GM21423 (cell line): ENCODE results near the gene KRTAP13-3.

Experiments used
- ATAC-seq: cut with Tn5 transposase; IDR thresholded peaks from one replicate; pipeline ENCODE4 v1.9.1; 2021; ENCODE audit warnings: mild to moderate bottlenecking, moderate library complexity; ENCODE audit not compliant: unreplicated experiment

KRTAP13-3 gene, protein sequence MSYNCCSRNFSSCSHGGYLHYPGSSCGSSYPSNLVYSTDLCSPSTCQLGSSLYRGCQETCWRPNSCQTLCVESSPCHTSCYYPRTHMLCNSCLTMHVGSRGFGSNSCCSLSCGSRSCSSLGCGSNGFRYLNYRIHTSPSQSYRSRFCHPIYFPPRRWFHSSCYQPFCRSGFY

DNA sequence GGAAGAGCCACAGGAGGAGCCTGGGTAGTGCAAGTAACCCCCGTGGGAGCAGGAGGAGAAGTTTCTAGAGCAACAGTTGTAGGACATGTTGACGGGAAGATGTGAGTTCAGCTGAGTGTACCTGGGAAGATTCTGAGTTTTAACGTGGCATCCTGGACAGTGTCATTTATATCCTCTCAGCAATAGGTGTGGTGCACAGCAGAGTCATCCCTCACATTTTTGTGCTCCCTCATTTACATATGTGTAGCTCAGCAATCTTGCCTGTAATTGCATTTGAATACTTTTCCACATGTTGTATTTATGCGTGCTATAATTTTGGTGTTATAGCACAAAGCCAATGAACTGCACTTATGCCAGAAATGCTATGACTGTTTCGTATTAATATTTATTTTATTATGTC lies at the start of gene KRTAP13-3:
Gene KRTAP13-3, minus strand, starts transcription at position 101 of the 400 bp plus-strand sequence. Its CDS starts 14 bp downstream, at position 87.
- no peak for ATAC-seq

DNA sequence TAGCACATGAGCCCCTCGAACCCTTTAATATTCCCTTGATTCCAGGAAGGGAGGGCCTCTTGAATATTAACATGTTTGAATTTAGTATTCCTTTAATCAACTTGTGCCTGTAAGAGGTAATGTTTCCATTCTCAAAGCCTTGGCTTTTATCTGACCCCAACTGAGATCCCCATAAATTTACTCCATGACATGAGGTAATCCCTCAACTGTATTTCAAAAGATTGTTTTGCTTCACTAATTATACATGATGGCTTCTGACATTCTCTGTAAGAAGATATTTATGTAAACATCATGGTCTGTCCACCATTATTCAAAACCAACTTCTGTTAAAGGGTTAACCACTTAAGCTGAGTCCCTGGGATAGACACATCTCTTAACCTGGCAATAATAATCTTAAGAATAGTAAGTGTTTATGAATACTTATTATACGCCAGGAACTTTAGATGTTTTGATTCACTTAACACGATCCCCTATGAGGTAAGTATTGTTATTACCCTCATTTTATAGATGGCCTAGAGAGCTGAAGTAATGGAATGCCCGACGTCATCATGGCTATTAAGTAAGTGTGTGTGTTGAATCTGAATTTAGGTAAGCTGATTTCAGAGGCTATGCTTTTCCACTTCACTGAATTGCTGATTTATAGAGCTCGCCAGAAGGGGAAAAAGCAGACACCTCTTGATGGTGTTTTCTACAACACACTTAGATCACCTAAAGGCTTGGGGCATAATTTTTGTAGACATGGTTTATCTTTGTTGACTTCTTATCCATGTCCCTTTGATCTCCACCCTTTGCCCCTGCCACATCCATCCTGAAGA lies 43.4 kb upstream of the KRTAP13-3 start:
- no peak for ATAC-seq

DNA sequence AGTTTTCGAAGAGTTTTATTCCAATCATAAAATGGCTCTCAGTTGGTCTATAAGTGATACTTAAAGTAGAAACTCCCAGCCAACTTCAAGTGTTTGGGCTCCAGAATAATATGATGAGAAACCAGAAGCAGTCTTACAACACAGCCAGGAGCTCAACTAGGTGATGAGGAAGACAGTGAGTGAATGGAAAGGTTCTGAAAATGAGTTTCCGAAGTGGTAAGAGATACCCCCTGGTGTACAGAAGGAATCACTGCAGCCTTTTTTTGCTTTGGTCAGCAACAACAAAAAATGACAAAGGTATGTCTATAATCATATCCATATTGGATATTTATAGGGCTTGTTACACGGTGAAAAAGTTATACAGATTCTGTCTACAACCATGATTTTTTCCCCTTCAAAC lies 38.0 kb upstream of the KRTAP13-3 start:
- no peak for ATAC-seq

DNA sequence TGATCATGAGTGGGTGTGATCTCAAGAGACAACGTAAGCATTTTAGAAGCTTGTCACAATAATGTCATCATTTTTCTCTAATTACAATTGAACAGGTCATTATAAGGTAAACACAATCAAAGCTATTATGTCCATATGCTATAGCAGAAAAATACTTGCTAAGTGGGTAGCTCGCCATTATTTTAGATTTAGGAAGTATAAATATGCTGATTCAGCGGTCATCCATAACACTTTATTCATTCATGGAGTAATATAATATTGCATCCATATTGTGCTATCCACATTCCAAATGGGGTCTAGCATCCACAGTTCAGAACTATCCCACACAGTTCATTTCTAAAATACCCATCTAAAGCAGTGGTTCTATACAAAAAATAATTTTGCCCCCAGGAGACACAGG lies 22.8 kb upstream of the KRTAP13-3 start:
- ATAC-seq = no peak

DNA sequence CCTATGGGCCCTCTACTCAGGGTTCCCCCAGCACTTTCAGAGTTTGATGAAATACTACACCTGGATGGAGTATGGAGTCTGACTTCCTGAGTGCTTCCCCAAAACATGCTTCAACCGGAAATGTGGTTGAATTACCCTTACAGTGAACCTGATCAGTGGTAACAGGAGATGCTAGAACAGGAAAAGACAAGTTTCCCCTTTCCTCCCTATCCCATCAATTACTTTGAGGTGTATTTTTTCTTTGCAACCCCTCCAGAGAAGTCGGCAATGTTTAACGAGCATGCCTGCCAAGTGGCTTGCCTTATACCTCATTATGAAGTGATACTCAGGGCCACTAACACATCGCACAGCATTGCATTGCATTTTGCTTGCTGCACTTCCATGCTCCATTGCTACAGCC lies 21.3 kb upstream of the KRTAP13-3 start:
- ATAC-seq = no peak

DNA sequence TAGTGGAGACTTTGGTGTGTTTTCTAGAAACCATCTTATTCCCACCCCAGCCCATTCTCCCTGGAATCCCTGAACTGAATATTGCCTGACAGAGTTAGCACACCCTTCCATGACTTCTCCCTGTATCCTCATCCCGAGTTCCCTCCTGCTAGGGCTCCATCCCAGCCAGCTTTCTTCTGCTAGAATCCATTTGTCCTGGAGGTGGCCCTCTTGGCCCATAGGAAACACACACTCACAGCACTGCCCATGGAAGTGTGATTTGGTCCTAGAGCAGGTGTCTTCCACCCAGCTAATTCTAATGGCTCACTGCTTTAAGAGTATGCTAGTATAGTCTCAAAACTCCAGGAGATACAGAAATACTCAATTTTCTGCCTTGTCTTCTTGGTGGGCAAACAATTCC lies 18.5 kb upstream of the KRTAP13-3 start:
- ATAC-seq = no peak

DNA sequence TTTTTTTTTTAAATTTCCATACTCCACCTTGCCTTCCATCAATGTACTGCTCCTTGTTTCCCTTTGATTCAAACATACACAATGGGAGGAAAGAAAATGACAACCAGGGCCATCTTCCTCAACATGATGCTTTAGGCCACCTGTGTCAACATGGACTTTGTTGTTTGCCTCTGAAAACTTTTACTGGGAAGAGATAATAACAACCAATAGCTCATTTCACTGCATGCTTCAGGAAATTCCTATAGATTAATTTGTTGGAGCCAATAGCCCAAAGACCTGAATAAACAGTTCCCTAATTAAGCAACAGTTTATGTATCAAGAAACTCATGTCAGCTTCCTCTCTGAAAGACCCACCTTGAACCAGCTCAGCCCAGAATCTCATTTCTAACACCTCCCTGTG lies 17.5 kb upstream of the KRTAP13-3 start:
- ATAC-seq = no peak

DNA sequence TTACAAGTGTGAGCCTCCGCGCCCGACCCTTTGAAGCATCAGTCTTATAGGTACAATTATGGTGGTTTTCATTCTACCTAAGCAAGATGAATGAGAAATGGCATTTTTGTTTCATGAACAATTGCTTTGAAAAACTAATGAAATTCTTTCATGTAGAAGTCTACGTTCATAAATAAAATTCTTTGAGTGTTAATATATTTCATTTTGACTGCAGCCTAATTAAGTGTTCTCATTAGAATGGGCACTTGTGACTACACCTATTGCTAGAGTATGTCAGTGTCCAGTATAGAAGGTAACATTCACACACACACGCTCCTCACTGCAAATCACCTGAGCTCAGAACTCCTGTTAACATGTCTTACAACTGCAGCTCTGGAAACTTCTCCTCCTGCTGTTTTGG lies 14.2 kb upstream of the KRTAP13-3 start, which contains the start of gene KRTAP15-1:
Gene KRTAP15-1, plus strand, starts transcription at position 301 of the 400 bp plus-strand sequence. Its CDS starts 53 bp downstream, at position 354.
- no peak for ATAC-seq

DNA sequence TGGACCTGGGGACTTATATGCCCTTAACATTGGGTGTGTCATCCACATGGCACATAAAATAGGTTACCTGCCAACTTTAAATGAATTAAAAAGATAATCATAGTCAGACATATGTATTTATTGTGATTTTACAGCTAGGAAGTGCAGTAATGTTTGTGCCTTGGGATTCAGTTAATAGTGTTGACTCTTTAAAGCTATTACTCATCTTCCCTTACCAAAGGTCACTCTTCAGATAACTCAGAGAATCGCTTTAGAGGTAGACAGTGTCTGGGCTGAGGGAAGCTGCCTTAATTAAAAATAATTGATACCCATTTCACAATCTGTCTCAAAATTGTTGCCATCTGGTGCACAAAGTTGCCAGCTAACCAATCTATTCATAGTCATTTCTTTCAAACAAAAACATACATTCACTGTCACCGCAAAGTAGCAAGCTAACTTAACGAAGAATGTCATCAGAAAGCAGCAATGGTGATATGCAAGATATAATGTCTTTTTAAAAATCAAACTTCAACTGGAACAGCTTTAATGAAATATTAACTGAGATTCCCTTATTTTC lies 11.4 kb upstream of the KRTAP13-3 start:
- ATAC-seq = no peak

DNA sequence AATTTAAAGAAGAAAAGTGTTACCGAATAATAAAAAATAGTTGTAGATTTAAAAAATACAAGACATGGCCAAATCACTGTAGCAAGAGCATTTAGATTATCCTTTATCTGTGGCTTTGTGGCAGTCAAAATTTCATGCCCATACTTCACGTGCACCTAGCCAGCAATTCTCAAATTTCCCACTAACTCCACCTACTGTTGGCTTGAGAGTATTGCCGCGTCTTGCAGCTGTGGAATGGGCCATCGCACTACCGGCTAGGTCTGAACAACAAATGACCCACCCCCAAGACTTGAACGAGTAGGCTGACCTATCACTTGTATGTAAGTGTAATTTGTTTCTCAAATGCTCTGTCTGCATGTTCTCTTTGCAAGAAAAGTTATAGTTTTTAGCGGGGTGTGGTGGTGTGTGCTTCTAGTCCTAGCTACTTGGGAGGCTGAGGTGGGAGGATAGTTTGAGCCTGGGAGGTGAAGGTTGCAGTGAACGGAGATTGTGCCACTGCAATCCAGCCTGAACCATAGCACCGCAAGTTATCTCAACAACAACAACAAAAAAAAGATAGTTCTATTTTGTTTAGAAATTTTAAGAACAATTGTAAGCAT lies 8.4 kb upstream of the KRTAP13-3 start:
- ATAC-seq = no peak

DNA sequence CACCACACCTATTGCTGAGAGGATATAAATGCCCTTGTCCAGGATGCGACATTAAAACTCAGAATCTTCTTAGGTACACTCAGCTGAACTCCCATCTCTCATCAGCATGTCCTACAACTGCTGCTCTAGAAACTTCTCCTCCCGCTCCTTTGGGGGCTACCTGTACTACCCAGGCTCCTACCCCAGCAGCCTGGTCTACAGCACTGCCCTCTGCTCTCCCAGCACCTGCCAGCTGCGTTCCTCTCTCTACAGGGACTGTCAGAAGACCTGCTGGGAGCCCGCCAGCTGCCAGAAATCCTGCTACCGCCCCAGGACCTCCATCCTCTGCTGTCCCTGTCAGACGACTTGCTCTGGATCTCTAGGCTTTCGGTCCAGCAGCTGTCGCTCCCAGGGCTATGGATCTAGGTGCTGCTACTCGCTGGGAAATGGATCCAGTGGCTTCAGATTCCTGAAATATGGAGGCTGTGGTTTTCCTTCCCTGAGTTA lies 4.5 kb upstream of the KRTAP13-3 start, which contains the start of gene KRTAP13-4:
Gene KRTAP13-4, plus strand, starts transcription at position 51 of the 486 bp plus-strand sequence. Its CDS starts 56 bp downstream, at position 107.
- no peak for ATAC-seq

DNA sequence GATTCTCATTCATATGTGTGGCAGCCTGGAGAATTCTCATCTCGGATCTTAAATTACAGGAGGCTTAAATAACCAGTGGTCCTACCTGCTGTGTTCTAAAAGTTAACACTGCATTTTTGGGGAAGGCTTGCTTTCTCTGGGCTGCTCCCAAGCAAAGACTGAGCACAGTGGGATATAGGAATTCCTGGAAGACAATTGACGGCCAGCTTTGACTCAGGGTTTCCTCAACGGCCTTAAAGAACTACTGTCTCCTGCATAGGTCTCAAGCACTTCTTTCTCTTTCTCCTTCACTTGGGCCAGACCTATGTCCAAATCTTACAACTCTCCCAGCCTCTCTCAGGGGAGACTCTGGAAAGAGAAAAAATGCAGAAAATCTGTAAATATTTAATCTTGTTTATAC lies 1.0 kb upstream of the KRTAP13-3 start:
- ATAC-seq = no peak

DNA sequence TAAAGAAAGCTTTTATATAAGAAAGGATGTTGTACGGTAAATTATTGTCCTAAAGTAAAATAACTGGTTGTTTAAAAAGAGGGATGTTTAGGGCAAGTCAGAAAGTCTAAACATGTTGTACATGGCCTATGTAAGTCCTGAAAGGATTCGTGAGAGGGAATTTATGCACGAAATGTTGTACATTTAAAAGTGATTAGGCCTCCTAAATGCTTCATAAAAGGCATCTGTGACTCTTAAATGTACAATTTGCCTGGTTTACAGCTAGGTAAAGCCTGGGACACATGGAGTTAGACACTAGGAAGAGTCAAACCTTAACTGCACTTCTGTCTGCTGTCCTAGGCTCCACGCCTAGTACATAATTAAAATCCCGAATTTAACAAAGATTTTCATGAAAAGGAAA lies 9.7 kb downstream of the KRTAP13-3 start:
- ATAC-seq = no peak

DNA sequence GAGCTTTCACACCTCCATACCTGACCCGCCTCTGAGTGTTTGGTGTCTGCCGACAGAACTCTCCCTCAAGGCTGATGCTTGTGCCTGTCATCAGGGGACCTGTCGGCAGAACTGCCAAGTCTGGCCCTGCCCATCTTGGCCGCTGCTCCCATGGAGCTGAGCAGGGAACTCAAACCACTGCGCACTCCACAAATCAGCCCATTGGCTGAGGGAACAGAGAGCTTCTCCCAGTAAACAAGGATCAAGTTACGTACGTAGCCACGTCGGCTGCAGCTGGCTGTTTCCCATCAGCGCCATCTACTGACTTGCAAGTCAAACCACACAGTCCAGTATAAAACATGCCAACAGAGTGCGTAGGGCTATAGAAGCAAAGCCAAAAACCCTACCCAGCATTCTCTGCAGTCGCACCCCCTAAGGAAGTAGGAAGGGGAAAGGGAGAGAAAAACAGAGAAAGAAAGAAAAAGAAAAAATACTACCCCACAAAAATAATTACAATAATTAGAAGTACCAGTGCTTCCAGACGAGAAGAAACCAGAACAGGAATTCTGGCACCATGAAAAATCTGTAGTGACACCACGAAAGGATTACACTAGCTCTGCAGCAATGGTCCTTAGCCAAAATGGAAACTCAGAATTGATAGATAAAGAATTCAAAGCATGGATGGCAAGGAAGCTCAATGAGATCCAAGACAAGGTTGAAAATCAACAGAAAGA lies 16.8 kb downstream of the KRTAP13-3 start:
- no peak for ATAC-seq

DNA sequence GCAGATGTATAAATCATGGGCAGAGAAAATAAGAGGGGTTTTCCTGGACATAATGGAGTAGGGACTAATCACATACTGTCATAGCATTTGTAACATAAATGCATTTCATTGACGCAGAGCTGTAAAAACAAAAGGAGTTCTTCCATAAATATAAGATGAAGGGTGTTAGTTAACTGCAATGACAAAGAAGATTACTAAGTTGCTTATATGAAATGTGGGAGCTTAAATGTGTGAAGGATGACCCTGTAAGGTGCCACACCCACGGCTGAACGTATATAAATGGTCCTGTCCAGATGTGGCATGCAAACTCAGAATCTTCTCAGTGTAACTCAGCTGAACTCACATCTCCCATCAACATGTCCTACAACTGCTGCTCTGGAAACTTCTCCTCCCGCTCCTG lies 30.0 kb downstream of the KRTAP13-3 start, which contains the start of gene KRTAP13-1:
Gene KRTAP13-1, plus strand, starts transcription at position 301 of the 400 bp plus-strand sequence. Its CDS starts 56 bp downstream, at position 357.
- ATAC-seq = no peak

DNA sequence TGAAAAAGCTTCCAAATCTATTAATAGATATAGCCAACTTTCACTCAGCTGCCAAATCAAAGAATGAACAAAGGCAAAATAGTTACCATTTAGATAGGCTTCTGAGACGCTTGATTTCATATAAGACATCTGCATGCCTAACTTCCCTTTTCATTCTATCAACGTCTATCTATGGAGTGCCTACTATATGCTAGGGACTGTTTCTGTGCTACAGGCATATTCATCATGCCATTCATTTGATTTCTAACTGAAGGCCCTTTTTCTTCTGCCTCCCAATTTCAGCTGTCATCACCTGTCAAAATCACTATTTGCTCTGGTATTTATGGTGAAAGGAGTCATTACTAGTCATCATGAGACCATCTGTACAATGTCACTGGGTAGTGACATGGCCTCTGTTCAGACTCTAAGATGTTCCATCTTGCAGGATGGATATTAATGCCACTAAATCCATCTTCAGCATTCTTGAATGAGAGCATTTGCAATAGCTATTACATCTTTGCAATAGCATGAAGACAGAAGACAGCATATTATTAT lies 34.2 kb downstream of the KRTAP13-3 start:
- no peak for ATAC-seq

DNA sequence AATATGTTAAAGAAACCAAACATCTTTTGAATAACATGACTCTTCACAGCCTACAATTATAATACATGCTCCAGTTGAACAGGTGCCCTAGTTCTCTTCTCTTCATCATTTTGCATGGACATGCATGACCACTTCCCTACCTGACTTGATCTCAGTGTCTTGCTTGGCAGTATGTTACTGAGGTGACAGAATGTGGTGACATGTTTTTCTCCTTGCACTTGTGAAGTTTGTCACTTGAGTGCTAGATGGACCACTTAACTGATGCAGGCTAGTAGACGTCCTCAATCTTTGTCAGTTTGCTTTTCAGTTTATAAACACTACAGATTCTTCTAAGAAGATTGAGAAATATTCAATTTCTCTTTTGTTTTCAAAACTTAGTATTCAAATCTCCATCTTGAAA lies 43.5 kb downstream of the KRTAP13-3 start:
- ATAC-seq = no peak
